ENCODE data around the gene FBN2.

FBN2 gene

GRCh38 chr5:128315671-128316070 lies 222.4 kb downstream of the FBN2 start:
- no peak for TF ChIP-seq CTCF (IDR thresholded peaks at IDR 0.05)

GRCh38 chr5:128305341-128305740 lies 232.7 kb downstream of the FBN2 start:
- no peak for TF ChIP-seq CTCF (IDR thresholded peaks at IDR 0.05)

GRCh38 chr5:128304791-128305190 lies 233.3 kb downstream of the FBN2 start:
- no peak for TF ChIP-seq CTCF (IDR thresholded peaks at IDR 0.05)

GRCh38 chr5:128304088-128304487 lies 234.0 kb downstream of the FBN2 start:
- no peak for TF ChIP-seq CTCF (IDR thresholded peaks at IDR 0.05)

GRCh38 chr5:128303593-128303992 lies 234.5 kb downstream of the FBN2 start:
- no peak for TF ChIP-seq CTCF (IDR thresholded peaks at IDR 0.05)

- no peak for TF ChIP-seq CTCF (IDR thresholded peaks at IDR 0.05)
Measured at GRCh38 chr5:128300181-128300580, 237.9 kb downstream of the FBN2 start.

- no peak for TF ChIP-seq CTCF (IDR thresholded peaks at IDR 0.05)
Measured at GRCh38 chr5:128290152-128290858, 247.7 kb downstream of the FBN2 start.

- TF ChIP-seq CTCF (IDR thresholded peaks at IDR 0.05), result no peak
Measured at GRCh38 chr5:128287740-128288139, 250.3 kb downstream of the FBN2 start.
